ENCODE results near the gene ZBTB7B. TPM values are rescaled to one million over a fixed set of nuclear protein-coding genes. Genes with fewer than 3 reads are reported as not detected.

The ZBTB7B gene
- total RNA-seq, 2 experiments from 2014 or later = 16.3 to 23.2 TPM

DNA sequence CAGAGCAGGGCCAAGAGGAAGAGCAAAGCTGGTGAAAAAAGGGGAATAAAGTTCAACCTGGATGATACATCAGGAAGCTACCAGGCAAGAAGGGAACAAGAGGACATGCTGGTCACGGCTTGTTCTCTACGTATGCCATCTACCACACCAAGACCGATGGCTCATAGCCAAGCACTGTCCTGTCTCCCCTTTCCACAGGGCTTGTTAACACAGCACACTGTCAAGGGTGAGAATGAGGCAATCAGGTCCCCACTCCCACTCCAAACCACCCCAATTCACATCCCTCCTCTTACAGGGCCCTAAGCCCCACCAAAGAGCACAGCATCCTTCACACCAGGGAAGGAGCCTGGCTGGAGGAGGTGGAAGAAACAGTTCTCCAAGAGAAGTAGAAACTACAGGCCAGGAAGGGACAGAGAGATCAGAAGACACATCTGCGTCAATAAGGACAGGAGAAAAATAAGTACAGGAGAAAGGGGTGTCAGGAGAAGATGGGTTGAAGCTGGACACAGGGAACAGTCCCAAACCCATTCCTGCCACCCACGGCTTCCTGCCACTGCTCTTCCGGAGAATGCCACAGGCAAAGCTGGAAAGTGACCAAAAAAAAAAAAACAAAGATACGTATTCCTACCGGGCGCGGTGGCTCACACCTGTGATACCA, 31.1 kb upstream of the ZBTB7B start:
- no peak overlapping the region for H2AFZ ChIP-seq (ENCODE audit: low read length)
- ChIA-PET CTCF (ENCODE audit: unreplicated experiment) (no interaction called here), POLR2A (interaction anchor here (1.8 kb wide), 1 partner anchor 16 kb away, joined by 6 read pairs; the partner anchor contains the start of gene PBXIP1)
- H3K36me3 ChIP-seq (ENCODE audit: insufficient read depth, low read length) = peaks cover 52% of the 10 kb centered on the region
- H3K4me3 ChIP-seq (ENCODE audit: low read depth, low read length, poor library complexity, severe bottlenecking) = peak overlapping the region; percentile 10
- H3K9me3 ChIP-seq (ENCODE audit: low read length) = no peaks in the 10 kb centered on the region
- H3K4me2 ChIP-seq (ENCODE audit: low read length) = peak overlapping the region; percentile 59
- H3K27ac ChIP-seq (ENCODE audit: low read depth, low read length, poor library complexity, severe bottlenecking) = no peak overlapping the region
- no peak for DNase-seq (ENCODE audit: low spot score)
- intact Hi-C loops (cut with micrococcal nuclease; ENCODE audit: unreplicated experiment) = no loop called here
- H4K20me1 ChIP-seq (ENCODE audit: insufficient read depth, low read length) = peaks cover 7% of the 10 kb centered on the region; the same call in 1 of the 2 replicates
- H3K79me2 ChIP-seq (ENCODE audit: insufficient read depth, low read depth, low read length) = peaks cover 51% of the 10 kb centered on the region
- H3K9me2 ChIP-seq (ENCODE audit: insufficient read depth, low read length) = no peaks in the 10 kb centered on the region
- BruUV-seq (replicated peaks) = no TSS peak
- peaks cover 33% of the 10 kb centered on the region for H3K4me1 ChIP-seq (ENCODE audit: insufficient read depth, low read length, poor library complexity, severe bottlenecking)
- TF ChIP-seq, protein P1, sequence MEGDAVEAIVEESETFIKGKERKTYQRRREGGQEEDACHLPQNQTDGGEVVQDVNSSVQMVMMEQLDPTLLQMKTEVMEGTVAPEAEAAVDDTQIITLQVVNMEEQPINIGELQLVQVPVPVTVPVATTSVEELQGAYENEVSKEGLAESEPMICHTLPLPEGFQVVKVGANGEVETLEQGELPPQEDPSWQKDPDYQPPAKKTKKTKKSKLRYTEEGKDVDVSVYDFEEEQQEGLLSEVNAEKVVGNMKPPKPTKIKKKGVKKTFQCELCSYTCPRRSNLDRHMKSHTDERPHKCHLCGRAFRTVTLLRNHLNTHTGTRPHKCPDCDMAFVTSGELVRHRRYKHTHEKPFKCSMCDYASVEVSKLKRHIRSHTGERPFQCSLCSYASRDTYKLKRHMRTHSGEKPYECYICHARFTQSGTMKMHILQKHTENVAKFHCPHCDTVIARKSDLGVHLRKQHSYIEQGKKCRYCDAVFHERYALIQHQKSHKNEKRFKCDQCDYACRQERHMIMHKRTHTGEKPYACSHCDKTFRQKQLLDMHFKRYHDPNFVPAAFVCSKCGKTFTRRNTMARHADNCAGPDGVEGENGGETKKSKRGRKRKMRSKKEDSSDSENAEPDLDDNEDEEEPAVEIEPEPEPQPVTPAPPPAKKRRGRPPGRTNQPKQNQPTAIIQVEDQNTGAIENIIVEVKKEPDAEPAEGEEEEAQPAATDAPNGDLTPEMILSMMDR (conservative IDR thresholded peaks at IDR 0.05; ENCODE audit: low read length) = no peak
- TF ChIP-seq EZH2phosphoT487 (IDR thresholded peaks at IDR 0.05; ENCODE audit: borderline replicate concordance, low read depth, low read length) = no peak

DNA sequence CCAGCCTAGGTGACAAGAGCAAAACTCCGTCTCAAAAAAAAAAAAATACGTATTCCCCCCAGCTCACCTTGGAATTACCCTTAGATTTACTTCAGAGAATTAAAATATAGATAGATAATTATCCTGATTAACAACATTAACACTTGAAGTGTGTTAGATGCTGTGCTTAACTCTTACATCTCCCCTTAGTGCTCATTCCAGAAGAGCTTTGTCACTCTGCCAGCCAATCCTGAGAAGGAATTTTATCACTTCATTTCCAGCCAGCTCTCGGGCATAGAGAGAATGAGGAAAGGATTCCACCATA, 30.4 kb upstream of the ZBTB7B start:
- DNase-seq (ENCODE audit: low spot score) = no peak
- Histone ChIP-seq H3K36me3 (ENCODE audit: insufficient read depth, low read length) (peaks cover 52% of the 10 kb centered on the region), H3K9me3 (ENCODE audit: low read length) (no peaks in the 10 kb centered on the region), H2AFZ (ENCODE audit: low read length) (no peak overlapping the region), H3K27ac (ENCODE audit: low read depth, low read length, poor library complexity, severe bottlenecking) (no peak overlapping the region), H4K20me1 (ENCODE audit: insufficient read depth, low read length) (peaks cover 8% of the 10 kb centered on the region; the same call in 1 of the 2 replicates), H3K4me2 (ENCODE audit: low read length) (peak overlapping the region; percentile 86), H3K4me3 (ENCODE audit: low read depth, low read length, poor library complexity, severe bottlenecking) (no peak overlapping the region), H3K4me1 (ENCODE audit: insufficient read depth, low read length, poor library complexity, severe bottlenecking) (peaks cover 40% of the 10 kb centered on the region), H3K79me2 (ENCODE audit: insufficient read depth, low read depth, low read length) (peaks cover 58% of the 10 kb centered on the region), H3K9me2 (ENCODE audit: insufficient read depth, low read length) (no peaks in the 10 kb centered on the region)
- TF ChIP-seq, protein P1 (conservative IDR thresholded peaks at IDR 0.05; ENCODE audit: low read length) = no peak
- TF ChIP-seq EZH2phosphoT487 (IDR thresholded peaks at IDR 0.05; ENCODE audit: borderline replicate concordance, low read depth, low read length) = no peak
- POLR2A ChIA-PET = interaction anchor here (1.8 kb wide), 1 partner anchor 16 kb away, joined by 6 read pairs; the partner anchor contains the start of gene PBXIP1
- CTCF ChIA-PET (ENCODE audit: unreplicated experiment) = no interaction called here
- intact Hi-C loops (cut with micrococcal nuclease; ENCODE audit: unreplicated experiment) = no loop called here
- BruUV-seq (replicated peaks) = no TSS peak

Measured in OCI-LY7 (cell line).